Stimulated activated CD8-positive, alpha-beta memory T cell treated with anti-CD3 and anti-CD28 coated beads, Interleukin-12 subunit alpha, Interleukin-12 subunit beta, amount 100 ng/mL, for 24 hours (primary cell): ENCODE data around the gene GSN.

Source experiments
- DNase-seq: peaks from one replicate; pipeline ENCODE4 v3.0.0-alpha.2; 2020; ENCODE audit errors: extremely low read depth

Gene GSN

DNA sequence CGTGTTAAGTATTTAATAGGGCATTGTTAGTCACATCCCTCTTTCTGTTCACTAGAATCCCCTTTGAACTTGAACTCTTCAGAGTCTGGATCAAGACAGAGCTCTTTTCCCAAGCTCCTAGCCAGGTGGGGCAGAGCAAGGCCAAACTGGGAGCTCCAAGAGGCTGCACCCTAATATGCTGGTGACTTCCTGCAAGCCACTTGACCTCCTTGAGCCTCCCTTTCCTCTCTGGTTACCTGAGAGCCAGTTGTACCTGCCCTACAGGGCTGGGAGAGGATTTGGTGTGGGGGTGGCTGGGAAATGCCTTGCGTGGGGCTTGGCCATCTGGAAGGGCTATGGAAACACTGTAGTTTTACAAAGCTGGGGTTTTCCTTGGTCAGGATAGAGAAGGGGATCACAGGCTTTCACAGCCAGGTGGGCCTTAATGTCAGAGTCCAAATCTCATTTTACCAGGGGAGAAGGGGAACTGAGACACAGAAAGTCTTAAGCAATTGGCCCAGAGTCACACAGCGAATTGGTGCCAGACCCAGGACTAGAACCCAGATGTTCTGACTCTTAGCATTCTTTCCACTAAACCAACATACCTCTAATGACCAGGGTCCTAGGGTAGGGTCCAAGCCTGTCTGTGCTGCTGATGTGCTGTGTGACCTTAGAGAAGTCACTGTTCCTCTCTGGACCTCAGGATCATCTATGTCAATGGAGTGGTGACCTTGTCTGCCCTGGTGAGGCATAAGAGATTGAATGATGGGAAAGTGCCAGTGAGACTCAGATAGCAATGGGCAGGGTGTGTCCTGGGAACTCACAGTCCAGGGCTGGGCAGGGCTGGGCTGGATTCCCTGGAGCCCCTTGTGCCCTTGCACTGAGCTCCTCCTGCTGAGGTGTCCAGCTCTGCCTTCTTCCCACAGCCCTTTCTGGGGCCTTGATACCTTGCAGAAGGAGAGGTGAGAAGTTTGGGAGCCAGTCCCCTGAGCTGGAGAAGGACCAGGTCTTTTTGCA is 35.8 kb downstream of the GSN start:
- DNase-seq = no peak

DNA sequence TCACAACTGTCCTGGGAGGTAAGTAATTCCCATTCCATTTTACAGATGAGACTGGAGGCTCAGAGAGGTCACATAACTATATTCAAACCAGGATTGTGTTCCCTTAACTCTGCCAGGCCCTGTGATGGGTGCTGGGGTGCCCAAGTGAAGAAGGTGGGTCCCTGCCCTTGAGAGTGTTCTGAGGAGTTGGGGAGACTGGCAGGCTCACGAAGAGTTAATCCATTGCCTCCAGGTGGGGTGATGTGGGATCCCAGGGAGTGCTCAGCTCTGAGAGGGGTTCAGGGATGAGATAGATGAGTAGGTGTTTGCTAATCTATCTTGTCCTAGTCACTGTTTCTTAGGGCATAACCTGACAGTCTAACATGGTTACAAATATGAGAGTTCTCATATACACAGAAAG is 36.7 kb downstream of the GSN start:
- DNase-seq = no peak

DNA sequence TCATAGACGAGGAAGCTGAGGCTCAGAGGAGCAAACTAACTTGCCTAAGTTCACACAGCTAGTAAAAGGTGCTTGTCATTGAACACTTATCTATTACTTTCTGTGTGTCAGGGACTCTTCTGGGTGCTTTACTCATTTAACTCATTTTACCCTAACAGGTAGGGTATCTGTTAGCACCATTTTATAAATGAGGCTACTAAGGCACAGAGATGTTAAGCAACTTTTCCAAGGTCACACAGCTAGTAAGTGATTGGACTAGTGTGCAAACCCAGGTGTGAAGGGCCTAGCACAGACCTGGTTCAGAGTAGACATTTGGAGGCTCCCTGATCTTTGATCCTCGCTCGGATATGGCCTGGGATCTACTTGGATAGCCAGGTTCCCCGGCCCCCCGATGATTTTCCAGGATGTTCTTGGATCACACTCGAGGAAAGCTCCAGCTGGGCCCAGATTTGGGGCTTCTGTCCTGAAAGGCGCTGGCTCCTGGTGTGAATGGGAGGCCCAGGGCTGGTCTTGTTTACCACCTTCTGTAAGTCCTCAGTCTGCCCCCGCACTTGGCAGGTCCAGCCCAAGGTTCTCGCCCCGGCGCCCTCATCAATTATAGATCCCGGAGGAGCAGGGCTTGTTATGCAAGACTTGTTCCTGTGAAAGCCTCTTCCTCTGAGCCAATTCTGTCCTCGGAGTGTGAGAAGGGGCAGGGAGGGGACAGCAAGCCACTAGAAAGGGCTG is 37.5 kb downstream of the GSN start:
- no peak for DNase-seq

DNA sequence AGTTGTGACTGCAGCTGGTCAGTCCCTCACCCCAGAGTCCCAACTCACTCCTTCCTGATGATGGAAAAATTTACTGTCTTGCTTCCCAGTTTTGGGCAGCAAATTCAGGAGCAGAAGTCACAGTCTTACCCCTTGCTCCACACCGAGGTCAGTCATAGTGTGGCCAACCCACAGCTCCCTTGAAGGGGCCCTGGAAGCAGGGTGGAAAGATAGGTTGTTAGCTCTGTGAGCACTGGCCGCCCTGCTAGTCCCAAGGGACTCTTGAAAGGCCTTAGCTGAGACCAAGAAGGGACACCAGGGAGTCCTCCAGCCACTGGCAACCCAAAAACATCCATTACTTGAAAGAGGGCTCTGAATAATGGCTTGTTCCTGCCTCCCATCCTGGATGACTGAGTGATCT is 40.0 kb downstream of the GSN start:
- DNase-seq = no peak

DNA sequence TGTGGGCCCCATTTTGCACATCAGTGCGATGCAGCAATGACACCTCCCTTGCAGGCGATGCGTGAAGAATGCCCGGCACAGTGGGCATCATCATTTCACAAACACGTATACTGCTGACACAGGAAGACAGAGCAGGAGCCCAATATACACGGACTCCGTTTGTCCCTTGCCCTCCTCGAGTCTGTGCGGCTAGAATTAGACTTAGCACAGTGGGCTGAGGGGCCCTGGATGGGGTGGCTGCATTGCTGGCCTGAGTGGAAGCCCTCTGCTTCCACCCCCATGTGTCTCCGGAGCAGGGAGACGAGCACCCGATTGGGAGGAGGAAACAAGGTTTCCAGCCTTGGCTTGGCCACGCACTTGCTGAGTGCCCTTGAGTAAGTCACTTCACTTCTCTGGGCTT is 40.8 kb downstream of the GSN start:
- no peak for DNase-seq

- no peak for DNase-seq
These were observed 41.2 kb downstream of the GSN start for GRCh38 chr9:121309171-121309570.

DNA sequence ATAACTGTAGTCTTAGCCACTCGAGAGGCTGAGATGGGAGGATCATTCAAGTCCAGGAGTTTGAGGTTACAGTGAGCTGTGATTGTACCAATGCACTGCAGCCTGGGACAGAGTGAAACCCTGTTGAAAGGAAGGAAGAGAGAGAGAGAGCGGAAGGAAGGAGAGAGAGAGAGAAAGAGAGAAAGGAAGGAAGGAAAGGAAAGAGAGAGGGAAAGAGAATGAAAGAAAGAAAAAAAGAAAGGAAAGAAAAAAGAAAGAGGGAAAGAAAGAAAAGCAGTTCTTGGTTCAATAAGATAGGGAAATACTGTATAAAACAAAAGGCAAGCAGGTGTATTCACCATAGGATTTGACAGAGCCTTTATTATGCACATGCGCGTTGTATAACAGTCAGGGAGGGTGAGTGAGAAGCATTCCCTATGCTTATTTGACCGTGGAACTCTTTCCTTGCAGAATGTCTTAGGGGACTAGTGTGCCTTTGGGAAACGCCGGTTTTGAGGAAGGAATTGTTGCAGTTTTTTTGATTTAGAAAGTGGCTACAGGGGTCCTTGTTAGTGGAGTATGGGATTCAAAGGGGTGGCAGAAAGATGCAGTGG is 42.0 kb downstream of the GSN start:
- DNase-seq = no peak

- DNase-seq = no peak
These were observed 42.6 kb downstream of the GSN start for GRCh38 chr9:121310571-121310970.

GRCh38 chr9:121312169-121312568 is 44.2 kb downstream of the GSN start:
- DNase-seq = no peak

- no peak for DNase-seq
These were observed 45.6 kb downstream of the GSN start for GRCh38 chr9:121313458-121314152.

DNA sequence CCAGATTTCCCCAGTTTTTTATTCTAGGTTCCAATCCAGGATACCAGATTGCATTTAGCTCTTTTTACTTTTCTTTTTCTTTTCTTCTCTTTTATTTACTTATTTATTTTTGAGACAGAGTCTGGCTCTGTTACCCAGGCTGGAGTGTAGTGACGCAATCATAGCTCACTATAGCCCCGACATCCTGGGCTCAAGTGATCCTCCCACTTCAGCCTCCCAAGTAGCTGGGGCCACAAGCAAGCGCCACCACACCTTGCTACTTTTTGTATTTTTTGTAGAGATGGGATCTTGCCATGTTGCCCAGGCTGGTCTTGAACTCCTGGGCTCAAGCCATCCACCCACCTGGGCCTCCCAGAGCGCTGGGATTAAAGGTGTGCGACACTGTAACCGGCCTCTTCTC is 48.4 kb downstream of the GSN start:
- DNase-seq = no peak

GRCh38 chr9:121316852-121317373 is 49.0 kb downstream of the GSN start:
- DNase-seq = no peak

DNA sequence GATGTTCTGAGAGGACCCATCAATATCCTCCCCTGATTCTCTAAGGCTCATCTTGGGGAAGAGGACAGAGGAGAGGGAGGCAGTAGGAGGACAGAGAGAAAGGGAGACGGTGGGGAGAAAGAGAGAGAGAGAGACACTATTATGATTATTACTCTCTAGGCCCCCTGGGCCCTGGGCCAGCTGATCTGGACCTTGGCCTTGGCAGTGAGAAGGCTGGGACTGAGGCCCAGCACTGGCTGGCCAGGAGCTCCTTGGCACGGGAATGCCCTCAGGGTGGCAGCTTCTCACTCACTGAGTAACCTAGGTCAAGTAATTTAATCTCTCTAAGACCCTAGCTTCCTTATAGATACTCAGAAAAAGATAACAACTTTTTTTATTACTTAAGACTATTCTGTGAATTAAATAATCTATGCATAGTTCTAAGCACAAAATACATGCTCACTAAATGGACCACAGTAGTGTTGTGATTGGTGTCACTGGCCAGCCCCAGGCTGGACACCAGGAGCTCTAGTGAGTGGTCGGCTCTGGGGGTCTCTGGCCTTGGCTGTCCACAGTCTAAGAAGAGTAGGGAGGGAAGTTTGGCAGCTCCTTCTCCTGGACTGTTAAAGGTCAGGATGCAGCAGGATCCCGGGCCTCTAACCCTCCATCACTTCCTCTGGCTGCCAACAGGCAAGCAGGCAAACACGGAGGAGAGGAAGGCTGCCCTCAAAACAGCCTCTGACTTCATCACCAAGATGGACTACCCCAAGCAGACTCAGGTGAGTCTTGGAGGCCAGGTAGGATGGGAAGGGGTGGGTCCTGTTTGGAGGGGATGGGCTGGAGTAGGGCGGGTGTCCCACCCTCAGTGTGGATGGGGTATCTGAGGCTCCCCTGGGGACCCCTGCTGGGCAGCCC is 50.0 kb downstream of the GSN start:
- no peak for DNase-seq

DNA sequence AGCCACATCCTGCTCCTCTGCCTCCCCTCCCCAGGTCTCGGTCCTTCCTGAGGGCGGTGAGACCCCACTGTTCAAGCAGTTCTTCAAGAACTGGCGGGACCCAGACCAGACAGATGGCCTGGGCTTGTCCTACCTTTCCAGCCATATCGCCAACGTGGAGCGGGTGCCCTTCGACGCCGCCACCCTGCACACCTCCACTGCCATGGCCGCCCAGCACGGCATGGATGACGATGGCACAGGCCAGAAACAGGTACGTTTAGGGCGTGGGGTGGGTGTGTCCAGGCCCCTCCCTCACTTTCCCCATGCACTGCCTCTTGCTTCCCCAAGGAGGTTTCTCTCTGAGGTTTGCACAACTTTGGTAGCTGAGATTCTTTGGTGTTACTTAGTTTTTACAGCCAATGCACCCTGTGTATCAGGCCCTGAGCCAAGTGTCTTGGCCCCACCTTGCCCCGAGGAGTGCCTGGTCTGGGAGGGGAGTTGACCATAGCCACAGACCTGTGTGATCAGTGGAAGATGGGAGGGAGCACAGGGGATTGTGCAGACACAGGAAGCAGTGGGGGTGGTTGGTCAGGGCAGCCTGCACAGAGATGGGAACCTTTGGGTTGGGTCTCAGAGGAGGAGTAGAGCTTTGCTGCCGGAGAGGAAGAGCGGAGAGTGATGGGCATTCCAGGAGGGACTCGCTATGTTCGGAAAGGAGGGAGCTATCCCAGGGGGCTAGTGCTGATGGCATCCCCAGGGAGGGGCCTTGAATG is 50.8 kb downstream of the GSN start:
- no peak for DNase-seq

- DNase-seq = no peak
These were observed 51.4 kb downstream of the GSN start for GRCh38 chr9:121319383-121319780.

GRCh38 chr9:121321016-121321503 is 53.1 kb downstream of the GSN start:
- no peak for DNase-seq

DNA sequence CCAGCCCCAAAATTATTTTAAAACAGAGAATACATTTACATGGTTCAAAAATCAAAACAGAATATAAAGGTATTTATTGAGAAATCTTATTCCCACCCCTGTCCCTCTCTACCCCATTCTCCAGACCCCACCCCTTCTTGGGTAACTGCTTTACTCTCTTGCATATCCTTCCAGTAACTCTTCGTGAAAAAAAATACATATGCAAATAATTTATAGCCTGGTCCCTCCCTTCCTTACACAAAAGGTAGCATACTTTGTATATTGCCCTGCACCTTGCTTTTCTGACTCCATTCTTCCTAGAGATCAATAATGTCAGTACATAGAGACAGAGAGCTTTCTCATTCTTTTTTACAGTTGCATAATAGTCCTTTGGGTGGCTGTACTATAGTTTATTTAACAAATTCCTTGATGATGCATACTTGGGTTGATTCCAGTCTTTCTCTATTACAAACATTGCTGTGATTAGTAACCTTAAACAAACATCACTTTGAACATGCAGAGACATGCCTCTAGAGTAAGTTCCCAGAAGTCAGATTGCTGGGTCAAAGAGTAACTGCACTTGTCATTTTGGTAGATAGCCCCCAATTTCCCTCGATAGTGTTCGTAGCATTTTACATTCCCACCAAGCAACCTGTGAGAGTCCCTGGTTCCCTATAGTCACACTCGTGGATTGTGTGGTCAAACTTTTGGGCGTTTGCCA is 54.2 kb downstream of the GSN start:
- no peak for DNase-seq

- DNase-seq = no peak
These were observed 54.9 kb downstream of the GSN start for GRCh38 chr9:121322737-121323448.
